Endodermal cell (in vitro differentiated cells): ENCODE results near the gene XRCC1. TPM values are rescaled to one million over a fixed set of nuclear protein-coding genes. Genes with fewer than 3 reads are reported as not detected.

Experiments used
- DNase-seq: peaks from one replicate; pipeline ENCODE4 v3.0.0-alpha.2; 2017
- H3K27ac ChIP-seq: 2 replicates; pipeline ENCODE4 v1.5.1; 2013; ENCODE audit warnings: mild to moderate bottlenecking, low read depth, low read length, moderate library complexity
- H3K27me3 ChIP-seq: 2 replicates; pipeline ENCODE4 v1.6.1; 2013; ENCODE audit warnings: mild to moderate bottlenecking, low read length, moderate library complexity; ENCODE audit not compliant: insufficient read depth, control insufficient read depth, poor library complexity, severe bottlenecking
- H3K36me3 ChIP-seq: 2 replicates; pipeline ENCODE4 v1.7.0; 2013; ENCODE audit warnings: mild to moderate bottlenecking, low read length, moderate library complexity; ENCODE audit not compliant: control insufficient read depth, insufficient read depth
- H3K4me1 ChIP-seq: one replicate; pipeline ENCODE4 v1.7.0; 2013; ENCODE audit warnings: low read length; ENCODE audit not compliant: control insufficient read depth, insufficient read depth
- H3K4me3 ChIP-seq: 2 replicates; pipeline ENCODE4 v1.5.1; 2013; ENCODE audit warnings: mild to moderate bottlenecking, low read length, moderate library complexity
- H3K9ac ChIP-seq: 2 replicates; pipeline ENCODE4 v1.6.1; 2013; ENCODE audit warnings: mild to moderate bottlenecking, low read length, moderate library complexity; ENCODE audit not compliant: poor library complexity, severe bottlenecking; ENCODE audit errors: extremely low read depth
- H3K9me3 ChIP-seq: 2 replicates; pipeline ENCODE4 v1.6.1; 2013; ENCODE audit warnings: mild to moderate bottlenecking, low read length, moderate library complexity; ENCODE audit not compliant: control insufficient read depth
- H3K27ac Mint-ChIP-seq: 2 replicates; pipeline ENCODE4 v1.8.0; 2020; ENCODE audit warnings: mixed read lengths
- H3K27me3 Mint-ChIP-seq: 2 replicates; pipeline ENCODE4 v1.8.0; 2021; ENCODE audit warnings: mild to moderate bottlenecking, mixed read lengths; ENCODE audit not compliant: insufficient read depth
- H3K36me3 Mint-ChIP-seq: 2 replicates; pipeline ENCODE4 v1.8.0; 2020; ENCODE audit warnings: low read depth, mixed read lengths
- H3K4me1 Mint-ChIP-seq: 2 replicates; pipeline ENCODE4 v1.8.0; 2020; ENCODE audit warnings: mixed read lengths
- H3K4me3 Mint-ChIP-seq: 2 replicates; pipeline ENCODE4 v1.8.0; 2020; ENCODE audit warnings: mild to moderate bottlenecking, moderate library complexity, mixed read lengths
- H3K9me3 Mint-ChIP-seq: 2 replicates; pipeline ENCODE4 v1.8.0; 2020; ENCODE audit warnings: mild to moderate bottlenecking, mixed read lengths
- CTCF ChIP-seq: fragments of 200-600 bp; sonication (generic); conservative IDR thresholded peaks from 2 replicates; pipeline ENCODE4 v1.5.0; 2021; ENCODE audit warnings: antibody characterized with exemption, mild to moderate bottlenecking
- WGBS, 2 experiments: methylation state at CpG; one replicate each; pipeline versions ENCODE4 v1.1.5 to v1.1.7; 2013; ENCODE audit warnings: missing lambda C conversion rate in 2 of 2, mixed read lengths in 1 of 2; ENCODE audit not compliant: insufficient coverage in 1 of 2, insufficient read length in 1 of 2; 5-methylcytosine and 5-hydroxymethylcytosine counted together
- total RNA-seq, 2 donors: library from RNA; stranded (reverse); fragmentation: NEBNext Ultra II Directional in 1 of 2; extraction: Animal tissue kit (Norgen Biotek cat#: 25700) in 1 of 2; gene quantifications; 2 replicates in 1 of 2; 3 replicates in 1 of 2; pipeline ENCODE4 v1.2.1, GENCODE V29; 2021

XRCC1 gene
- total RNA-seq, 2 donors from 2014 or later: 48.8 to 52.1 TPM

- Histone ChIP-seq H3K27ac (no peak overlapping the region), H3K27me3 (no peaks in the 10 kb centered on the region), H3K36me3 (no peaks in the 10 kb centered on the region), H3K9me3 (no peaks in the 10 kb centered on the region), H3K4me1 (no peaks in the 10 kb centered on the region), H3K4me3 (no peak overlapping the region), H3K9ac (no peak overlapping the region)
- Mint-ChIP-seq H3K27ac (no peak overlapping the region), H3K4me1 (no peaks in the 10 kb centered on the region), H3K4me3 (no peak overlapping the region), H3K27me3 (peaks cover 10% of the 10 kb centered on the region), H3K36me3 (peaks cover 6% of the 10 kb centered on the region), H3K9me3 (no peaks in the 10 kb centered on the region)
- no peak for TF ChIP-seq CTCF
- no peak for DNase-seq
- 94% methylated on average over 5 to 7 of the region's 7 CpGs for WGBS, 2 experiments
These were observed 78.4 kb downstream of the XRCC1 start for GRCh38 chr19:43496960-43497359.

GRCh38 chr19:43495082-43495481 lies 80.2 kb downstream of the XRCC1 start:
- Mint-ChIP-seq H3K4me1 (no peaks in the 10 kb centered on the region), H3K9me3 (no peaks in the 10 kb centered on the region), H3K27me3 (no peaks in the 10 kb centered on the region), H3K36me3 (peaks cover 4% of the 10 kb centered on the region), H3K27ac (no peak overlapping the region), H3K4me3 (no peak overlapping the region)
- DNase-seq: no peak
- H3K27me3 ChIP-seq: no peaks in the 10 kb centered on the region
- no peak overlapping the region for H3K27ac ChIP-seq
- H3K9ac ChIP-seq: no peak overlapping the region
- 92 to 95% methylated on average over 7 to 8 of the region's 8 CpGs for WGBS, 2 experiments
- no peaks in the 10 kb centered on the region for H3K36me3 ChIP-seq
- H3K9me3 ChIP-seq: no peaks in the 10 kb centered on the region
- H3K4me1 ChIP-seq: no peaks in the 10 kb centered on the region
- no peak overlapping the region for H3K4me3 ChIP-seq
- TF ChIP-seq CTCF: no peak

Other genes starting within 250 kb of the XRCC1 start
- 1 to 10 TPM; 3.0 to 6.0 TPM for gene CD177, start 221.8 kb downstream of the XRCC1 start, total RNA-seq
- gene TEX101, start 160.6 kb downstream of the XRCC1 start, total RNA-seq: under 1 TPM in 1 of 2 donors, not detected in 1; 0.59 TPM
- under 1 TPM; 0.33 to 0.51 TPM for gene LYPD3, start 109.9 kb downstream of the XRCC1 start, total RNA-seq
- gene PHLDB3, start 70.8 kb downstream of the XRCC1 start, total RNA-seq: 10 to 100 TPM in 1 of 2 donors, 1 to 10 TPM in 1; 7.7 to 13.5 TPM
- gene ETHE1, start 48.3 kb downstream of the XRCC1 start, total RNA-seq: 10 to 100 TPM; 13.0 to 15.2 TPM
- under 1 TPM; 0.22 TPM for gene ZNF575, start 42.3 kb downstream of the XRCC1 start, total RNA-seq
- 10 to 100 TPM in 1 of 2 donors, 1 to 10 TPM in 1; 7.7 to 12.2 TPM for gene PINLYP, start 274 bp upstream of the XRCC1 start, total RNA-seq
- gene IRGQ, start 20.6 kb upstream of the XRCC1 start, total RNA-seq: 10 to 100 TPM; 39.7 to 46.0 TPM
- 10 to 100 TPM; 11.9 to 12.1 TPM for gene ZNF576, start 21.1 kb upstream of the XRCC1 start, total RNA-seq
- under 1 TPM; 0.35 to 0.37 TPM for gene SRRM5, start 36.6 kb upstream of the XRCC1 start, total RNA-seq
- 10 to 100 TPM; 44.3 to 46.8 TPM for gene ZNF428, start 44.1 kb upstream of the XRCC1 start, total RNA-seq
- gene CADM4, start 64.3 kb upstream of the XRCC1 start, total RNA-seq: 10 to 100 TPM in 1 of 2 donors, 1 to 10 TPM in 1; 9.3 to 19.9 TPM
- 10 to 100 TPM; 14.7 to 21.5 TPM for gene PLAUR, start 94.6 kb upstream of the XRCC1 start, total RNA-seq
- gene IRGC, start 140.5 kb upstream of the XRCC1 start, total RNA-seq: not detected
- gene SMG9, start 179.4 kb upstream of the XRCC1 start, total RNA-seq: 10 to 100 TPM; 44.6 to 53.8 TPM
- not detected for gene KCNN4, start 205.4 kb upstream of the XRCC1 start, total RNA-seq
- under 1 TPM in 1 of 2 donors, not detected in 1; 0.11 TPM for gene LYPD5, start 226.9 kb upstream of the XRCC1 start, total RNA-seq